Measurements from ENCODE around the gene MYOG. TPM values are rescaled to one million over a fixed set of nuclear protein-coding genes. Genes with fewer than 3 reads are reported as not detected.

MYOG gene
- total RNA-seq, 1 experiment from 2014 or later, result not detected

- DNase-seq, result no peak
- H3K4me3 ChIP-seq, result no peak overlapping the region
- H3K9me3 ChIP-seq, result no peaks in the 10 kb centered on the region
- no peaks in the 10 kb centered on the region for H3K36me3 ChIP-seq
- H3K27me3 ChIP-seq, result no peaks in the 10 kb centered on the region
Observed at GRCh38 chr1:203082571-203083462, 3.0 kb downstream of the MYOG start.

GRCh38 chr1:203082231-203082505 lies 3.6 kb downstream of the MYOG start:
- H3K36me3 ChIP-seq, result no peaks in the 10 kb centered on the region
- H3K9me3 ChIP-seq, result no peaks in the 10 kb centered on the region
- DNase-seq, result no peak
- H3K27me3 ChIP-seq, result no peaks in the 10 kb centered on the region
- no peak overlapping the region for H3K4me3 ChIP-seq

GRCh38 chr1:203081465-203082230 lies 4.2 kb downstream of the MYOG start:
- Histone ChIP-seq H3K9me3 (no peaks in the 10 kb centered on the region), H3K36me3 (no peaks in the 10 kb centered on the region), H3K4me3 (no peak overlapping the region), H3K27me3 (no peaks in the 10 kb centered on the region)
- DNase-seq, result no peak

GRCh38 chr1:203080456-203080855 lies 5.4 kb downstream of the MYOG start:
- H3K36me3 ChIP-seq, result no peaks in the 10 kb centered on the region
- H3K27me3 ChIP-seq, result no peaks in the 10 kb centered on the region
- no peak overlapping the region for H3K4me3 ChIP-seq
- DNase-seq, result no peak
- no peaks in the 10 kb centered on the region for H3K9me3 ChIP-seq

- Histone ChIP-seq H3K36me3 (no peaks in the 10 kb centered on the region), H3K4me3 (no peak overlapping the region), H3K27me3 (no peaks in the 10 kb centered on the region), H3K9me3 (no peaks in the 10 kb centered on the region)
- no peak for DNase-seq
Observed at GRCh38 chr1:203078478-203078877, 7.3 kb downstream of the MYOG start.

GRCh38 chr1:203077956-203078355 lies 7.9 kb downstream of the MYOG start:
- Histone ChIP-seq H3K36me3 (no peaks in the 10 kb centered on the region), H3K4me3 (no peak overlapping the region), H3K9me3 (no peaks in the 10 kb centered on the region), H3K27me3 (no peaks in the 10 kb centered on the region)
- no peak for DNase-seq

GRCh38 chr1:203077367-203077766 lies 8.4 kb downstream of the MYOG start:
- H3K36me3 ChIP-seq, result no peaks in the 10 kb centered on the region
- no peak for DNase-seq
- H3K4me3 ChIP-seq, result no peak overlapping the region
- no peaks in the 10 kb centered on the region for H3K9me3 ChIP-seq
- no peaks in the 10 kb centered on the region for H3K27me3 ChIP-seq

- no peak for DNase-seq
Observed at GRCh38 chr1:203076031-203076511, 9.7 kb downstream of the MYOG start.

GRCh38 chr1:203075236-203076030 lies 10.4 kb downstream of the MYOG start:
- H3K27me3 ChIP-seq, result no peaks in the 10 kb centered on the region
- H3K4me3 ChIP-seq, result no peak overlapping the region
- DNase-seq, result no peak
- H3K36me3 ChIP-seq, result no peaks in the 10 kb centered on the region
- no peaks in the 10 kb centered on the region for H3K9me3 ChIP-seq

More at GRCh38 chr1:203076031-203076511, 9.7 kb downstream of the MYOG start:
- Histone ChIP-seq H3K4me3 (no peak overlapping the region), H3K27me3 (no peaks in the 10 kb centered on the region), H3K36me3 (no peaks in the 10 kb centered on the region), H3K9me3 (no peaks in the 10 kb centered on the region)

- no peak for DNase-seq
- Histone ChIP-seq H3K4me3 (no peak overlapping the region), H3K27me3 (no peaks in the 10 kb centered on the region), H3K36me3 (no peaks in the 10 kb centered on the region), H3K9me3 (no peaks in the 10 kb centered on the region)
Observed at GRCh38 chr1:203074610-203075009, 11.2 kb downstream of the MYOG start.

GRCh38 chr1:203073469-203073868 lies 12.3 kb downstream of the MYOG start:
- no peak overlapping the region for H3K4me3 ChIP-seq
- H3K36me3 ChIP-seq, result no peaks in the 10 kb centered on the region
- no peaks in the 10 kb centered on the region for H3K27me3 ChIP-seq
- no peaks in the 10 kb centered on the region for H3K9me3 ChIP-seq
- DNase-seq, result no peak

GRCh38 chr1:203072911-203073310 lies 12.9 kb downstream of the MYOG start:
- DNase-seq, result peak; percentile 51
- Histone ChIP-seq H3K27me3 (no peaks in the 10 kb centered on the region), H3K4me3 (no peak overlapping the region), H3K36me3 (no peaks in the 10 kb centered on the region), H3K9me3 (no peaks in the 10 kb centered on the region)

GRCh38 chr1:203072002-203072602 lies 13.7 kb downstream of the MYOG start:
- Histone ChIP-seq H3K27me3 (no peaks in the 10 kb centered on the region), H3K36me3 (no peaks in the 10 kb centered on the region), H3K9me3 (no peaks in the 10 kb centered on the region), H3K4me3 (no peak overlapping the region)
- DNase-seq, result no peak

- no peaks in the 10 kb centered on the region for H3K27me3 ChIP-seq
- H3K36me3 ChIP-seq, result no peaks in the 10 kb centered on the region
- no peaks in the 10 kb centered on the region for H3K9me3 ChIP-seq
- no peak for DNase-seq
- no peak overlapping the region for H3K4me3 ChIP-seq
Observed at GRCh38 chr1:203069030-203069747, 16.6 kb downstream of the MYOG start.

- no peak for DNase-seq
- Histone ChIP-seq H3K27me3 (no peaks in the 10 kb centered on the region), H3K4me3 (no peak overlapping the region), H3K9me3 (no peaks in the 10 kb centered on the region), H3K36me3 (no peaks in the 10 kb centered on the region)
Observed at GRCh38 chr1:203066965-203067364, 18.8 kb downstream of the MYOG start.

GRCh38 chr1:203065986-203066385 lies 19.8 kb downstream of the MYOG start:
- no peak for DNase-seq
- Histone ChIP-seq H3K36me3 (no peaks in the 10 kb centered on the region), H3K27me3 (no peaks in the 10 kb centered on the region), H3K9me3 (no peaks in the 10 kb centered on the region), H3K4me3 (no peak overlapping the region)

All from MG63 (cell line).